ENCODE measurements around the gene PRKCQ. TPM values are rescaled to one million over a fixed set of nuclear protein-coding genes. Genes with fewer than 3 reads are reported as not detected.

Gene PRKCQ
- total and polyA plus RNA-seq, 4 donors = 0.13 to 3.3 (median 0.45) TPM

DNA sequence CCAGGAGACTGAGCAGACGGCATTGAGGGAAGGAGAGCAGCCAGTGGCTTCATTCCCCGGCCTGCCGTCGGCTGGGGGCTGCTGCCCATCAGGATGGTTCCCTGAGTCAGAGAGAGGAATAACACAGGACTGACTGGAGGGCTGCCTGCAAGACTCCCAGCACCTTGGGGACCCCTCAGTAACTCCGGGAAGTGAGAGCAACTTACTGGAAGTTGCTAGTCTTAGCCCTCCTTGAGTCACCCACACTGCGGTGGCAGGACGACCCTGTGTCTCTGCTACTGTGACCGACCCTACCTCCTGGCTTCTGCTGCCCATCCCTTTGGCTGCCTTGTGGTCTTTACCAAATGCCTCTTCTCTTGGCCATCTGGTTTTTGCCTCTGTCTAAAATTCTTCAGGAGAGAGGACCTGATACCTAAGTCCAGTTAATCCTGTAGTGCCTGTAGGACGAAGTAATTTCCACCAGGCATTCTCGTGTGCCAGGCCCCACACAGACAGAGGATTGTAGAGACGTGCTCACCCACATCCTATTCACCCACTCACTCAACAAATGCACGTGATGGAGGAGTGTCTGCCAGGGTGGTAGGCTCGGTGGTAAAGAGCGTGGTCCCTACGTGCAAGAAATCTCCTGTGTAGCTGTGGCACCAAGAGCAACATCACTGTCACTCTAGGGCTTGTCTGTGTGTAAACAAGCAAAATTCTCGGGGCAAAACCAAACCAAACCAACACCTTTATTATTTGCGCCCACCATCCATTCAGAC lies 156.5 kb downstream of the PRKCQ start:
- TF ChIP-seq YY1 (IDR thresholded peaks at IDR 0.05) (no peak), SP1 (IDR thresholded peaks at IDR 0.05) (no peak), HNF4A (conservative IDR thresholded peaks at IDR 0.05) (no peak)
- TF ChIP-seq, protein P1, sequence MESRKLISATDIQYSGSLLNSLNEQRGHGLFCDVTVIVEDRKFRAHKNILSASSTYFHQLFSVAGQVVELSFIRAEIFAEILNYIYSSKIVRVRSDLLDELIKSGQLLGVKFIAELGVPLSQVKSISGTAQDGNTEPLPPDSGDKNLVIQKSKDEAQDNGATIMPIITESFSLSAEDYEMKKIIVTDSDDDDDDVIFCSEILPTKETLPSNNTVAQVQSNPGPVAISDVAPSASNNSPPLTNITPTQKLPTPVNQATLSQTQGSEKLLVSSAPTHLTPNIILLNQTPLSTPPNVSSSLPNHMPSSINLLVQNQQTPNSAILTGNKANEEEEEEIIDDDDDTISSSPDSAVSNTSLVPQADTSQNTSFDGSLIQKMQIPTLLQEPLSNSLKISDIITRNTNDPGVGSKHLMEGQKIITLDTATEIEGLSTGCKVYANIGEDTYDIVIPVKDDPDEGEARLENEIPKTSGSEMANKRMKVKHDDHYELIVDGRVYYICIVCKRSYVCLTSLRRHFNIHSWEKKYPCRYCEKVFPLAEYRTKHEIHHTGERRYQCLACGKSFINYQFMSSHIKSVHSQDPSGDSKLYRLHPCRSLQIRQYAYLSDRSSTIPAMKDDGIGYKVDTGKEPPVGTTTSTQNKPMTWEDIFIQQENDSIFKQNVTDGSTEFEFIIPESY (IDR thresholded peaks at IDR 0.05) = no peak
- TF ChIP-seq, protein P2, sequence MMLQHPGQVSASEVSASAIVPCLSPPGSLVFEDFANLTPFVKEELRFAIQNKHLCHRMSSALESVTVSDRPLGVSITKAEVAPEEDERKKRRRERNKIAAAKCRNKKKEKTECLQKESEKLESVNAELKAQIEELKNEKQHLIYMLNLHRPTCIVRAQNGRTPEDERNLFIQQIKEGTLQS (IDR thresholded peaks at IDR 0.05) = no peak
- 81% methylated on average over 17 of the region's 17 CpGs for whole genome bisulfite sequencing
- H3K27me3 ChIP-seq (ENCODE audit: control insufficient read depth in 4 of 4, insufficient read depth in 4 of 4, low read length in 3 of 4) = no peaks in the 10 kb centered on the region
- no peak overlapping the region for H3K9ac ChIP-seq (ENCODE audit: low read depth in 1 of 2, low read length in 2 of 2)
- no peaks in the 10 kb centered on the region for H3K4me1 ChIP-seq (ENCODE audit: control insufficient read depth in 4 of 4, insufficient read depth in 4 of 4, low read length in 3 of 4)
- H3K27ac ChIP-seq (ENCODE audit: low read depth in 1 of 2, low read length in 2 of 2) = no peak overlapping the region
- no peaks in the 10 kb centered on the region for H3K36me3 ChIP-seq (ENCODE audit: control insufficient read depth in 4 of 4, insufficient read depth in 3 of 4, low read depth in 1 of 4, low read length in 3 of 4)
- no peak overlapping the region for H3K4me3 ChIP-seq (ENCODE audit: low read depth in 1 of 3, low read length in 3 of 3)
- DNase-seq (ENCODE audit: low spot score) = no peak
- H3K9me3 ChIP-seq (ENCODE audit: control insufficient read depth in 4 of 4, low read length in 3 of 4) = no peaks in the 10 kb centered on the region

DNA sequence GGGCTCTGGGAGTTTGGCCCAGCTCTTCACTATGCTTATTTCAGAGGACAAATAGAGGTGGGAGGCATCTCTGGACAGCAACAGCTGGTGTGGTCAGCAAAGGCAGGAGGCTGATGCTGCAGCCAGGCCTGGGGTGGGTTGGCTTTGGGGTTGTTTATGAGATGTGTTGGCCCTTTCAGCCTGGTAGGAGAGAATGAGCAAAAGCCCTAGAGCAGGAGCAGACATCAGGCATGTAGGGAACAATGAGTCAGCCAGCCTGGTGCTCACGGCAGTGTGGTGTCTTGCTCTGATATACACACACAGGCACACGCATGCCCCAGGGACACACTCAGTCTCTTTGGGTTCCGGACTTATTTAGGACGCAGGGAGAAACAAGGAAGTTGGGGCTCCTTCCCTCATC lies 157.1 kb downstream of the PRKCQ start:
- 86% methylated on average over 4 of the region's 4 CpGs for WGBS

More for the DNA sequence above, 157.1 kb downstream of the PRKCQ start:
- Histone ChIP-seq H3K27ac (ENCODE audit: low read depth in 1 of 2, low read length in 2 of 2) (no peak overlapping the region), H3K4me1 (ENCODE audit: control insufficient read depth in 4 of 4, insufficient read depth in 4 of 4, low read length in 3 of 4) (no peaks in the 10 kb centered on the region), H3K9me3 (ENCODE audit: control insufficient read depth in 4 of 4, low read length in 3 of 4) (no peaks in the 10 kb centered on the region), H3K27me3 (ENCODE audit: control insufficient read depth in 4 of 4, insufficient read depth in 4 of 4, low read length in 3 of 4) (no peaks in the 10 kb centered on the region), H3K9ac (ENCODE audit: low read depth in 1 of 2, low read length in 2 of 2) (no peak overlapping the region), H3K4me3 (ENCODE audit: low read depth in 1 of 3, low read length in 3 of 3) (no peak overlapping the region), H3K36me3 (ENCODE audit: control insufficient read depth in 4 of 4, insufficient read depth in 3 of 4, low read depth in 1 of 4, low read length in 3 of 4) (no peaks in the 10 kb centered on the region)
- no peak for DNase-seq (ENCODE audit: low spot score)
- TF ChIP-seq TAF1 (conservative IDR thresholded peaks at IDR 0.05) (no peak), HNF4G (IDR thresholded peaks at IDR 0.05) (no peak), SP1 (IDR thresholded peaks at IDR 0.05) (no peak), JUND (IDR thresholded peaks at IDR 0.05) (no peak), FOXA2 (IDR thresholded peaks at IDR 0.05) (no peak), YY1 (IDR thresholded peaks at IDR 0.05) (no peak), RAD21 (IDR thresholded peaks at IDR 0.05) (no peak)
- TF ChIP-seq, protein P3, sequence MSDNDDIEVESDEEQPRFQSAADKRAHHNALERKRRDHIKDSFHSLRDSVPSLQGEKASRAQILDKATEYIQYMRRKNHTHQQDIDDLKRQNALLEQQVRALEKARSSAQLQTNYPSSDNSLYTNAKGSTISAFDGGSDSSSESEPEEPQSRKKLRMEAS (IDR thresholded peaks at IDR 0.05) = no peak
- TF ChIP-seq, protein P1 (IDR thresholded peaks at IDR 0.05) = no peak
- TF ChIP-seq, protein P4, sequence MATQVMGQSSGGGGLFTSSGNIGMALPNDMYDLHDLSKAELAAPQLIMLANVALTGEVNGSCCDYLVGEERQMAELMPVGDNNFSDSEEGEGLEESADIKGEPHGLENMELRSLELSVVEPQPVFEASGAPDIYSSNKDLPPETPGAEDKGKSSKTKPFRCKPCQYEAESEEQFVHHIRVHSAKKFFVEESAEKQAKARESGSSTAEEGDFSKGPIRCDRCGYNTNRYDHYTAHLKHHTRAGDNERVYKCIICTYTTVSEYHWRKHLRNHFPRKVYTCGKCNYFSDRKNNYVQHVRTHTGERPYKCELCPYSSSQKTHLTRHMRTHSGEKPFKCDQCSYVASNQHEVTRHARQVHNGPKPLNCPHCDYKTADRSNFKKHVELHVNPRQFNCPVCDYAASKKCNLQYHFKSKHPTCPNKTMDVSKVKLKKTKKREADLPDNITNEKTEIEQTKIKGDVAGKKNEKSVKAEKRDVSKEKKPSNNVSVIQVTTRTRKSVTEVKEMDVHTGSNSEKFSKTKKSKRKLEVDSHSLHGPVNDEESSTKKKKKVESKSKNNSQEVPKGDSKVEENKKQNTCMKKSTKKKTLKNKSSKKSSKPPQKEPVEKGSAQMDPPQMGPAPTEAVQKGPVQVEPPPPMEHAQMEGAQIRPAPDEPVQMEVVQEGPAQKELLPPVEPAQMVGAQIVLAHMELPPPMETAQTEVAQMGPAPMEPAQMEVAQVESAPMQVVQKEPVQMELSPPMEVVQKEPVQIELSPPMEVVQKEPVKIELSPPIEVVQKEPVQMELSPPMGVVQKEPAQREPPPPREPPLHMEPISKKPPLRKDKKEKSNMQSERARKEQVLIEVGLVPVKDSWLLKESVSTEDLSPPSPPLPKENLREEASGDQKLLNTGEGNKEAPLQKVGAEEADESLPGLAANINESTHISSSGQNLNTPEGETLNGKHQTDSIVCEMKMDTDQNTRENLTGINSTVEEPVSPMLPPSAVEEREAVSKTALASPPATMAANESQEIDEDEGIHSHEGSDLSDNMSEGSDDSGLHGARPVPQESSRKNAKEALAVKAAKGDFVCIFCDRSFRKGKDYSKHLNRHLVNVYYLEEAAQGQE (IDR thresholded peaks at IDR 0.05) = no peak

Measured in liver (tissue), 9 donors.